Measurements from ENCODE around the gene SOX11.

Gene SOX11

DNA sequence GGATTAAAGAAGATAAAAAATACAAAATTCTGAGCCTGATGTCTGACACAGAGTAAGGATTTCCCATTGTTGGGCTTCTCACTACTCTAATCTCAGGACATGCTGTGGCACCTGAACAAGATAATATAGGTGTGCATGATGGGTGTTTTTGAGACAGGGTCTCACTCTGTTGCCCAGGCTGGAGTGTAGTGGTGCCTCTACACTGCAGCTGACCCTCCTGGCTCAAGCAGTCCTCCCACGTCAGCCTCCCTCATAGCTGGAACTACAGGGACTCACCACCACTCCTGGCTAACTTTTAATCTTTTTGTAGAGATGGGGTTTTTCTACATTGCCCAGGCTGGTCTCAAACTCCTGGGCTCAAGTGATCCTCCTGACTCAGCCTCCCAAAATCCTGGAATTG, 32.9 kb downstream of the SOX11 start:
- DNase-seq (ENCODE audit: low read depth) = no peak

DNA sequence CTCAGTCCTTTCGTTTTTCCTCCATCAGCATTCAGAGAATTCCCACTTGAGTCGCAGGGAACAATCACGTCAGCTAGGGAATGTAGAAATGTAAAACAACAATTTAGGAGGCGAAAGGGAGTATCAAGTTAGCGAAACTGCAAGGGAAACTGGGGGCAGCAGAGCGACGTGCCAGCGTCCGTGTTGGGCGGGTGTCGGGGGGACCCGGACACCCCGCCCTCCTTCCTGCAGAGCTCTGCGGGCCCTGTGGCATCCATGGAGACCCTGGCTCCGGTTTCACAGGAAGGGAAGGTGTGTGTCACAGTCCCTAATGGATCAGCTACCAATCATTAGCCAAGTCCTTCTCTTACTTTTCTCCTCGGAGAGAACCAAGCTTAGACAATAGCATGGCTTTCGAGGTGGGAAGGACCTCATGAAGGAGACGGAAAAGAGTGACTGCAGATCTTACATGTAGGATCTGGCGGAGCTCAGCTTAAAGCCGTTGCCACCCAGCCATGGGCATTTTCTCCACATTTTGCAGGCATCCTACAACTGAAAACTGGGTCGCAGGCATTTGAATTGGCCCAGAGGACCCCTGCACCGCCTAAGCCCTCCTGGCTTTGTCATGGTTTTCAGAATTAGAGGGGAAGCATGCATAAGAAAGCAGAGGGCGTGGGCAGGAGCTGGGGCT, 33.7 kb downstream of the SOX11 start:
- no peak for DNase-seq (ENCODE audit: low read depth)

DNA sequence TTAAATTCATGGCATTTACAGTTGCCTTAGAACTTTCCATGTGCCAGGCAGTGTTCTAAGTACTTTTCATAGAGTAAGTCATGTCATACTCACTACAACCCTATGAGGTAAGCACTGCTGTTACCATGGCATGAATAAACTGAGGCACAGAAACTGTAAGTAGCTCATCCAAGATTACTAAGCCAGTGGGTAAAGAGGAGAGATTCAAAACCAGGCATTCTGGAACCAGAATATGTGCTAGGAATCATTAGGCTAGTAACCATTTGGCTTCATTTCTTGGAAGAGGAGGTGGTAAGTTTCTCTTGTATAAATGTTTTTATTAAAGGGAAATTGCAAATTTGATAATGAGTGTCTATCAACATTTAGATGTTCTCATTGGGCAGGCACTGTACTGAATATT, 35.1 kb downstream of the SOX11 start:
- DNase-seq (ENCODE audit: low read depth) = no peak

DNA sequence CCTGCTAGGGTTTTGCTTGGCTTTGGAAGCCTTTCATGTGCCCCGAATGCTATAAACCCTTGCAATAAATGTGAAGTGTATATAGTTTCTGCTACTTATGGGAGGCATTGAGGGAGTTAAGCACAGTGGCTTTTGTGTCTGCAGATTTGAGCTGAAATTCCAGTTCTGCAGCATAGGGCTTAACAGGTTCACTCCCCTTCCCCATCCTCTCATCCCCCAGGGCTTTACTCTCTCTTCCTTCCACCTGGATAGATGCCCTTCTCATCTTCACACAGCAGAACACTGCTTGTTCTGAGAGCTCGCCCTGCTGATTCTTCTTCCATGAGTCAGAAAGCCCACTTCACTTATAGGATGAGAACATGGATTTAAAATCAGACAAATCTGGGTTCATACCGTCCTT, 37.2 kb downstream of the SOX11 start:
- DNase-seq (ENCODE audit: low read depth) = no peak

DNA sequence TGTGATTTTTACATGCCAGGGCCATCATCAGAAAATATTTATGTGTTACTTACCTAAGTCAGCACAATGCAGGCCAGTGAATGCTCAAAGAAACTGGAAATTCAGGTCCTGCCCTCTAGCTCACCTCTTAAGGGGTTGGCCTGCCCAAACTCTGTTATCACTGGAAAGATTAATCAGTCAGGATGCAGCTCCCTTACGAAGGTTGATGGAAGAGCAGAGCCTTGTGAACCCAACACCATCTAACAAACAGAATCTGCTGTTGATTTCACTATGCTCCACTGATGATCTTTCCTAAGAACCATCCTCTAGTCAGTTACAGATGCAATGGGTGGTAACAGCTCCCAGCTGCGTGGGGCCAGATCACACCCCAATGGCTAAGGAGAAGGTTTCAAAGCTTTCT, 38.2 kb downstream of the SOX11 start:
- no peak for DNase-seq (ENCODE audit: low read depth)

DNA sequence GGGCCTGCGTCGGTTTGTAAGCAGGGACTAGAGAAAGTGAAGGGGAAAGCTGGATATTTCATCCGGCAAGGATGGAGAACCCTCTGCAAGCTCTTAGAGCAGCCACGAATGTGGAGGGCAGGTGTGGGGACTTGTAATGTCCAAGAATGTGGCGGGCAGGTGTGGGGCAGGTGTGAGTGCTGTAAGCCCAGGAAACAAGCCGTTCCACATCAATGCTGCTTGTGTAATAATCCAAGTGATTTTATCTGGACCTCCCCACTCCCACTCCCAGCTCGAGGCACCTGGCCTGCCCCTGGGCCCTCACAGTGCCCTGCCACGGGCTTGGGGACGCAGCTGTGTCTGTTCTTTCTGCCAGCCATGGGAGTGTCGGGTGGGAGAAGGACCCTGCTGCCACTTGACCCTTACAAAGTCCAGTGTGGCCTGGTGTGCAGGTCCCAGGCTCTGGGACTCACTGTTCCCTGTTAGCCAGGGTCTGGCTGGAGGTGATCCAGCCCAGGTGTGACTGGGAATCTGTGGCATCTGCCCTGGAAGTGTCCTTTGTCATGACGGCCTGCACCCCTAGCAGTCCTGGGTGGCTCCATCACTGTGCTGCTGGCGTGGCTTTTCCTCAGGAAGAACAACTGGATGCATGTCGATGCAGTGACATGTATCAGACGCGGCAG, 42.8 kb downstream of the SOX11 start:
- no peak for DNase-seq (ENCODE audit: low read depth)

DNA sequence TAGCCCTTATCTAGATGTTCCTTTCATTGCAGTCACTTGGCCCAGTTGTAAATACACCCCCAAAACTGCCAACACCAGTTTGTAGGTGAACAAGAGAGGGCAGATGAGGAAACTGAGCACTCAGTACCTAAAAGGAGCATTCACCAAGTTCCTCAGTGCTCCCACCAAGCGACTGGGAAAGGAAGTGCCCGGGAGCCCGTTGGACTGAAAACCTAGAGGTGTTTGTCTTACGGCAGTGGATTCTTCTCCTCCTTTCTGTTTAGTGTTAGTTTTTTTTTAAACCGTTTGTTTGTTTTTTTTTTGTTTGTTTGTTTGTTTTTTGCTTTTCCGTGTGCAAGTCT, 43.3 kb downstream of the SOX11 start:
- no peak for DNase-seq (ENCODE audit: low read depth)

DNA sequence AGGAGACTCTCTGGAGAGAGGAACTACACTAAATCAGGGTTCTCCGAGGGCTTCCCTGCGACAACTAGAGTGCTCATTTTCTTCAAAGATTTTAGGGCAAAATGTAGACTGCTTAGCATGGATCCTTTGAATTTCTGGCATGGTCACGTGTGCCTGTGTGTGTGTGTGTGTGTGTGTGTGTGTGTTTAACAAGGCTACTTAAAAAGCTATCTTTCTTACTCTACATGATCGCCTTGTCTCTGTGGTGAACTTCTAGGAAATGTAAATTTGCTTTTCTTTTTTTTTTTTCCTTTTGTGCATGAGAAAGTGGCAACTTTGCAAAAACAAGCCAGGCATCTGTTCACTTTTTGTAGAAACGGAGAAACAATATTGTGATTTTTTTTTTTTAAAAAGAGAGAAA, 43.9 kb downstream of the SOX11 start:
- no peak for DNase-seq (ENCODE audit: low read depth)

DNA sequence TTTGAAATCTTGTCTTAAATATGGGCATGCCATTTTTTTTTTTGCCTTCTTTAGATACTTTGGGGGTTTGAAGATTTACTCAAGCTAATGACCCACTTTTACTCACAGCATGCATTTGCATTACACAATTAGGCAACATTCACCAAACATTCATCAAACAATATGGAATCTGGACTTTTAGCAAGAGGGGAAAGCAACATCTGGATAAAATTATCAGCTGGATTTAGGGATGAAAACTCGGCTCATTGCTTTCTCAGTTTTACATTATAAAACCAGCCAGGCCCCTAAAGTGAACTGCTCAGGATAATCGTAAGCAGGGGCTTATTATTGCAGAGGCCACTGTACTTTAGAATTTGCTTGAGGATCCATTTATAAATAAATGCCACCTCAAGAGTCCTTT, 44.7 kb downstream of the SOX11 start:
- DNase-seq (ENCODE audit: low read depth) = no peak

DNA sequence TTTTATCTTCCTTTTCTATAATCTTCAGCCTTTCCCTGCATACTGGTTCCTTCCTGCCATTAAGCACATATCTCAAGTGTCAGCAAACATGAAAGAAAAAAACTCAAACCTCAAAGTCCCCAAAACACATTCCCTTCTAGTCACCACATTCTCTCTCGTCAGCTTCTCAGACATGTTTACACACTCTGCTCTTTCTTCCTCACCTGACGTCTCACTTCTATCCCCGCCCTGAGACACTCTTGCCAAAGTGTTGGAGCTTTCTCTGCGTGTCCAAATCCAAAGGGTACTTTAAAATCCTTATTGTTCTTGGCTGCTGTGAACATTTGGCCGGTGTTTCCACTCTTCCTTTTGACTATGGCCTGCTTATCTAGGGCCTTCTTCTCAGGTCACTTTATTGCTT, 47.9 kb downstream of the SOX11 start:
- no peak for DNase-seq (ENCODE audit: low read depth)

DNA sequence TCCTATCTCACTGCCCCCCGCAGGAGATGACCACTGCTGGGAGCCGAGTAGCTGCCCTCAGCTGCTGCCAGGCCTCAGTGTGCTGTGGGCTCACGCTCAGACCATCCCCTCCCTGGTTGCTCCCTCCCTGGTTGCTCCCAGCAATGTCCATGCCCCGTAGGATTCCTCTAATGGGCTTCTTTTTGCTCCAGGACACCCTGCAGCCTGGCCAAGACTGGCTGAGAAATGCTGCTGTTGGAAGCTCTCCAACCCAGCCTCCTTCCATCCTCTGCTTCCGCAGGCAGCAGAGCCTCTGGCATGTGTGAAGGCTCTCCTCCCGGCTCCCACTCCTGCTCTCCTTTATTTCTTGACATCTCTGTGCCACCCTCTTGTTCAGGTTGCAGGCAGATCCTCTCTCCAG, 48.6 kb downstream of the SOX11 start:
- DNase-seq (ENCODE audit: low read depth) = no peak

DNA sequence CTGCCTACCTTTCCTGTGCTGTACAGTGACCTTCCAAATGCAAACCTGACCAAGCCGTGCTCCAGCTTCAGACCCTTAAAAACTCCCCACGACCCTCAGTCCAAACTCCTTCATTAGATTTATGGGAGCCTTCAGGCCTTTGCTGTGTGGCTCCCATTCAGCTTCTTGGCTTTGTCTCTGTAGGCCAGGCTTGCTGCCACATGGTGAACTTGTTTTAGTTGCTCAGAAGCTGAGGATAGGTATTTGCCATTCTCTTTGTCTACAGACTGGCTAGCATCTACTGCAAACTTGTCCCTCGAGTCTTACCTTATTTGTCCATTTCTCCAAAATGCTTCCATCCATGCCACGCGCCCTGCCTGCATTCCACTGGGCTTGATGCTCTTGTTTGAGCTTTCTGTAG, 49.1 kb downstream of the SOX11 start:
- DNase-seq (ENCODE audit: low read depth) = no peak

DNA sequence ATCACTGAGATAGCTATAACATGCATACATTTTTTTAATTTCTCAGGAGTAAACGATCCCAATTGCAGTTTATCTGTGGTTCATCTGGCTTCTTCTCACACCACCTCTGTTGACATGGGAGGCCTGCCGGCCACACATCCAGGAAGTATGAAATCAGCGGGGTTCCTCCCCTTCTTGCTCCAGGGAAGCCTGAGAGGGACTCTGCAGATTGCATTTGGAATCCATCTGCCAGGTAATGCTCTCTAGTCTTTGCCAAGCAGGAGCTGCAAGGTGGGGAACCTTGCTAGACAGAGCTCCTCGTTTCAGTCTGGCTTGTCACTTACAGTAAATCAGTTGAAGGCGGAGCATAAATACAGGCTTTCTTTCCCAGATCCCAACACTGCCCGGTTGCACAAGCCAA, 49.9 kb downstream of the SOX11 start:
- DNase-seq (ENCODE audit: low read depth) = no peak

DNA sequence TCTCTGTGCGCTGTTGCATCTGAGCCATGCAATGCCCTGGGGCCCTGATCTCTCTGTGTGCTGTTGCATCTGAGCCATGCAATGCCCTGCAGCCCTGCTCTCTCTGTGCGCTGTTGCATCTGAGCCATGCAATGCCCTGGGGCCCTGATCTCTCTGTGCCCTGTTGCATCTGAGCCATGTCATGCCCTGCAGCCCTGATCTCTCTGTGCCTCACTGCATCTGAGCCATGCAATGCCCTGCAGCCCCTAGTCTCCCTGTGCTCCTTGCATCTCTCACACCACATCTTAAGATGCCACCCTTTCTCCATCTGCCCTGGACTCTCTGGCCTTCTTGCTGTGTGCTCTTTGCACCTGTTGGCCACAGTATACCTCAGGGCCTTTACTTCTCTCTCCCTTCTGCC, 56.2 kb downstream of the SOX11 start:
- DNase-seq (ENCODE audit: low read depth) = no peak

DNA sequence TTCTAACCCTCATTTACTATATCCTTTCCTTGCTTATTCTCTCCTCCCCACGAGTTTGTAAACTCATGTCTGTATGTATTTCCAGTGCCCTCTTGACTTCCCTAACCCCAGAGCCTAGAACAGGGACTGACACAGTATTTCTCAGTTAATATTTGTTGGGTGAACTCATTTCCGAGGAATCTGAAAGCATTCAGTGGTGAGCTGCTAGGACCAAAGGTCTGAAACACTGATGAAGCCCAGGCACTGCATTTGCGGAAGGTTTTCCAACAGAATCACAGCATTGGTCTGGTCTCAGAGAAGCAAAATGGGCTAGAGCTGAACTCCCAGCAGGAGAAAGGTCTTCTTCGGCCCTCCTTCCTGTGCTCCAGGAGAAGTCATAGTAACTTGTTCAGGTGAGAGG, 56.8 kb downstream of the SOX11 start:
- DNase-seq (ENCODE audit: low read depth) = no peak

DNA sequence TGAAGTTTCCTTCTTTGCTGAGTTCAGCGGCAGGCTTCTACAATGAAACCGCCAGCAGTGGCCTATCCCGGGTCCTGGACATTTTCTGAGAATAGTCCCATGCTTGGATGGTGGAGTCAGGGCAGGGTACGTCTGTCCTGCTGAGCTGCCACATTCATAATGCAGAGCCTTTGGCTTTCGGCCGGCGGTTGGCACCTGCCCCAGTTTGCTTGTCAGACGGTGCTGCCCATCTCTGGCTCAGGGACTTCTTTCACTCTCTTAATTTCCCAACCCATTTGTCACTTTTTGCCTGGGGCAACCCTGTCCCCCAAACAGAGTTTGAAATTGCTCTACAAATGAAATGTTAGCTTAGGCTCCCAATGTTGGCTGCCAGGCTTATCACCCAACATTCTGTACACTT, 57.2 kb downstream of the SOX11 start:
- DNase-seq (ENCODE audit: low read depth) = no peak
